GM19193 (cell line): Measurements from ENCODE around the gene MMP27.

Experiments
- POLR2A ChIP-seq: IDR thresholded peaks from 4 replicates; pipeline ENCODE4 v1.6.1; 2011; ENCODE audit not compliant: insufficient read depth, insufficient read length; ENCODE audit errors: extremely low read depth

Gene MMP27

GRCh38 chr11:102655547-102655946 is 50.0 kb downstream of the MMP27 start:
- TF ChIP-seq POLR2A, result no peak

GRCh38 chr11:102654761-102655160 is 50.8 kb downstream of the MMP27 start:
- TF ChIP-seq POLR2A, result no peak

GRCh38 chr11:102653744-102654291 is 51.8 kb downstream of the MMP27 start:
- no peak for TF ChIP-seq POLR2A

GRCh38 chr11:102647430-102647829 is 58.1 kb downstream of the MMP27 start:
- no peak for TF ChIP-seq POLR2A

GRCh38 chr11:102643941-102644340 is 61.6 kb downstream of the MMP27 start:
- no peak for TF ChIP-seq POLR2A
